Thoracic aorta (tissue), 2 donors: ENCODE results near the gene PTPRR. TPM values are rescaled to one million over a fixed set of nuclear protein-coding genes. Genes with fewer than 3 reads are reported as not detected.

Experiments
- ATAC-seq: fragments of 150-250 bp; one replicate; pipeline ENCODE4 v1.8.0; 2017; ENCODE audit warnings: low read depth; ENCODE audit not compliant: insufficient number of reproducible peaks, low FRiP score
- DNase-seq: peaks from one replicate; pipeline ENCODE4 v3.0.0-alpha.2; 2020; ENCODE audit warnings: low spot score
- H3K27ac ChIP-seq, 2 donors: fragments of 200-600 bp; sonication (generic); 1 replicate in 1 of 2; 2 replicates in 1 of 2; pipeline ENCODE4 v1.5.1; 2016; ENCODE audit warnings: mild to moderate bottlenecking in 2 of 2, moderate library complexity in 2 of 2
- H3K27me3 ChIP-seq: fragments of 200-600 bp; sonication (generic); replicated peaks from 2 replicates; pipeline ENCODE4 v1.6.0; 2016; ENCODE audit warnings: mild to moderate bottlenecking; ENCODE audit not compliant: insufficient read depth
- H3K36me3 ChIP-seq: fragments of 200-600 bp; sonication (generic); one replicate; pipeline ENCODE4 v1.5.1; 2016
- H3K4me1 ChIP-seq, 2 donors: fragments of 200-600 bp; sonication (generic); 1 replicate in 1 of 2; 2 replicates in 1 of 2; pipeline versions ENCODE4 v1.5.1 to v1.6.0; 2016; ENCODE audit warnings: low read depth in 2 of 2, mild to moderate bottlenecking in 1 of 2; ENCODE audit not compliant: control insufficient read depth in 1 of 2
- H3K4me3 ChIP-seq: fragments of 200-600 bp; sonication (generic); 2 replicates; pipeline ENCODE4 v1.5.1; 2016; ENCODE audit warnings: mild to moderate bottlenecking
- H3K9me3 ChIP-seq: fragments of 200-600 bp; sonication (generic); 2 replicates; pipeline ENCODE4 v1.5.1; 2016
- CTCF ChIP-seq: fragments of 200-600 bp; sonication (generic); IDR thresholded peaks from one replicate; pipeline ENCODE4 v1.5.1; 2019; ENCODE audit warnings: antibody characterized with exemption
- total RNA-seq, 2 donors: library from RNA; depleted of rRNA; stranded (reverse); fragments of >200 nt; gene quantifications; one replicate each; pipeline versions ENCODE4 v1.1.0 to v1.2.3, GENCODE V29; 2016

The PTPRR gene
- total RNA-seq, 2 donors from 2014 or later: 0.27 to 0.35 TPM

GRCh38 chr12:70643939-70644338 lies 276.6 kb downstream of the PTPRR start:
- no peak for TF ChIP-seq CTCF
- ATAC-seq: no peak
- DNase-seq: no peak
- Histone ChIP-seq H3K36me3 (no peaks in the 10 kb centered on the region), H3K4me1 (peaks cover 19 to 36% of the 10 kb centered on the region in 2 donors), H3K4me3 (no peak overlapping the region), H3K27ac (no peak overlapping the region), H3K27me3 (no peaks in the 10 kb centered on the region), H3K9me3 (no peaks in the 10 kb centered on the region)

- no peaks in the 10 kb centered on the region for H3K9me3 ChIP-seq
- H3K27me3 ChIP-seq: no peaks in the 10 kb centered on the region
- DNase-seq: no peak
- no peak overlapping the region for H3K27ac ChIP-seq
- no peaks in the 10 kb centered on the region for H3K36me3 ChIP-seq
- H3K4me1 ChIP-seq: peaks cover 9 to 20% of the 10 kb centered on the region in 2 donors
- no peak for TF ChIP-seq CTCF
- no peak for ATAC-seq
- H3K4me3 ChIP-seq: no peak overlapping the region
These were observed 278.8 kb downstream of the PTPRR start for GRCh38 chr12:70641691-70642090.

- DNase-seq (no peak), ATAC-seq (no peak)
- no peaks in the 10 kb centered on the region for H3K9me3 ChIP-seq
- H3K4me3 ChIP-seq: no peak overlapping the region
- TF ChIP-seq CTCF: no peak
- H3K27me3 ChIP-seq: no peaks in the 10 kb centered on the region
- H3K36me3 ChIP-seq: no peaks in the 10 kb centered on the region
- peaks cover 3 to 12% of the 10 kb centered on the region in 2 donors for H3K4me1 ChIP-seq
- no peak overlapping the region for H3K27ac ChIP-seq
These were observed 279.6 kb downstream of the PTPRR start for GRCh38 chr12:70640901-70641300.

GRCh38 chr12:70639535-70639934 lies 281.0 kb downstream of the PTPRR start:
- no peak overlapping the region for H3K27ac ChIP-seq
- no peaks in the 10 kb centered on the region for H3K9me3 ChIP-seq
- TF ChIP-seq CTCF: no peak
- H3K27me3 ChIP-seq: no peaks in the 10 kb centered on the region
- H3K4me3 ChIP-seq: no peak overlapping the region
- H3K36me3 ChIP-seq: no peaks in the 10 kb centered on the region
- no peak for DNase-seq
- H3K4me1 ChIP-seq: no peaks in the 10 kb centered on the region
- ATAC-seq: no peak

- Histone ChIP-seq H3K4me3 (no peak overlapping the region), H3K4me1 (no peaks in the 10 kb centered on the region), H3K9me3 (no peaks in the 10 kb centered on the region), H3K36me3 (no peaks in the 10 kb centered on the region), H3K27ac (no peak overlapping the region), H3K27me3 (no peaks in the 10 kb centered on the region)
- DNase-seq (no peak), ATAC-seq (no peak)
- TF ChIP-seq CTCF: no peak
These were observed 281.7 kb downstream of the PTPRR start for GRCh38 chr12:70638639-70639360.
